ENCODE data around the gene GRB7.

DNA sequence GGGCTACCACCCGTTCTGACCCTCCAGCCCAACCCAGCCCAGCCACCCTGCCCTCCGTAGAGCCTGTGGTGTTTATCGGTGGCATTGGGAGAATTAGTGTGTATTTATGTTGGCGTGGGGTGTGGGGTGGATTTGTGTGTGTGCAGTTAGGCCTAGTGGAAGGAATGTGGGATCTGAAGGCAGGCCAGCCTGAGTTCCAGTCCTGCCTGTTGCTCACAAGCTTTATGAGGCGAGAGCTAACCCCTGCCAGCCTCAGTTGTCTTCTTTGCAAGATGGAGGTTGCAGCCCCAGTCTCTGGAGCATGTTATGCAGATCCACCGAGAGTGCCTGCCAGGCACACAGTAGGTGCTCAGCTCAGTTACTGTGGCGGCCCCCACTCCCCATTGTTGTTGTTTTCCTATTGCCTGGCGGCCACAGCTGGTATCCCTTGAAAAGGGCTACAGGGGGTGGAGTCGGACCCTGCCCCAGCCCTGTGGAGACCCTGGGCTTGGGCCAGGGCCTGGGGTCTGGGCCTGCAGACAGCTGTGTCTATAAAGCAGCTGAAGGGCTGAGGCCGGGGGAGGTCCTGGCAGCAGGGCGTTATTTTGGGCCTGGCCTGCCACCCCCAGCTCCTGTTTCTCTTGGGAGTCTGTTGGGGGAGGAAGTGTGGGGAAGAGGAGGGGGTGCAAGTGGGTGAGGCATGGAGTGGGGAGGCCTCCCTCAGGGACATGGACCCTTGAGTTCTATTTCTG lies 32.8 kb upstream of the GRB7 start:
- TF ChIP-seq POLR2A (IDR thresholded peaks at IDR 0.05; ENCODE audit: extremely low read depth, insufficient read length) = no peak
- TF ChIP-seq MAX (IDR thresholded peaks at IDR 0.05; ENCODE audit: low read depth, low read length) = no peak
- TF ChIP-seq CTCF (IDR thresholded peaks at IDR 0.05; ENCODE audit: low read depth, low read length) = no peak
- TF ChIP-seq MYC (IDR thresholded peaks at IDR 0.05; ENCODE audit: low read depth, low read length) = no peak
